Esophagus squamous epithelium (tissue), 5 donors: ENCODE results near the gene PSEN1. TPM values are rescaled to one million over a fixed set of nuclear protein-coding genes. Genes with fewer than 3 reads are reported as not detected.
A peak's percentile ranks its signal among the peaks of the same experiment; 100 is the strongest.

ENCODE experiments used
- DNase-seq: peaks from one replicate; lab custom pipeline; 2025; lab: John Stamatoyannopoulos, UW
- H3K27ac ChIP-seq, 4 donors: fragments of 200-600 bp; sonication (generic); one replicate each; pipeline ENCODE4 v1.5.1; 2016 to 2019; ENCODE audit warnings: mild to moderate bottlenecking in 1 of 4
- H3K27me3 ChIP-seq, 4 donors: fragments of 200-600 bp; sonication (generic); 1 replicate in 3 of 4; 2 replicates in 1 of 4; pipeline versions ENCODE4 v1.5.1 to v1.6.0; 2017 to 2021; ENCODE audit warnings: antibody characterized with exemption in 1 of 4
- H3K36me3 ChIP-seq, 3 donors: fragments of 200-600 bp; sonication (generic); one replicate each; pipeline ENCODE4 v1.5.1; 2016 to 2019
- H3K4me1 ChIP-seq, 3 donors: fragments of 200-600 bp; sonication (generic); one replicate each; pipeline ENCODE4 v1.5.1; 2017 to 2019
- H3K4me3 ChIP-seq, 4 donors: fragments of 200-600 bp; sonication (generic); 1 replicate in 3 of 4; 2 replicates in 1 of 4; pipeline ENCODE4 v1.5.1; 2016 to 2019; ENCODE audit warnings: mild to moderate bottlenecking in 2 of 4, moderate library complexity in 1 of 4
- H3K9me3 ChIP-seq, 3 donors: fragments of 200-600 bp; sonication (generic); one replicate each; pipeline ENCODE4 v1.5.1; 2016 to 2019
- POLR2A ChIP-seq, 4 donors: fragments of 450-650 bp; IDR thresholded peaks; one replicate each; pipeline ENCODE4 v1.6.1; 2017; ENCODE audit warnings: antibody characterized with exemption in 4 of 4, mild to moderate bottlenecking in 4 of 4, moderate library complexity in 3 of 4
- WGBS, 2 donors: methylation state at CpG; one replicate each; pipeline ENCODE4 v1.1.5; 2018; 5-methylcytosine and 5-hydroxymethylcytosine counted together
- intact Hi-C: fragments of 100-400 bp; cut with DNase I; formaldehyde crosslinking; loops from one replicate; pipeline ENCODE4 v1.15.0; 2022
- total RNA-seq, 4 donors: library from RNA; depleted of rRNA; stranded (reverse); fragments of >200 nt; gene quantifications; one replicate each; pipeline ENCODE4 v1.1.0, GENCODE V29; 2016
- TF ChIP-seq, protein P1 (sequence below), 6 experiments: fragments of 450-650 bp in 4 of 6; fragments of 200-600 bp in 2 of 6; sonication (generic) in 2 of 6; IDR thresholded peaks; one replicate each; pipeline ENCODE4 v1.5.1; 2016 to 2019; ENCODE audit warnings: antibody characterized with exemption in 6 of 6, mild to moderate bottlenecking in 4 of 6, moderate library complexity in 4 of 6
- donor health status: DM: yes; HTN: yes; CAD: no.

PSEN1 gene
- total RNA-seq, 4 donors from 2014 or later, result 34.6 to 49.8 (median 41.5) TPM

DNA sequence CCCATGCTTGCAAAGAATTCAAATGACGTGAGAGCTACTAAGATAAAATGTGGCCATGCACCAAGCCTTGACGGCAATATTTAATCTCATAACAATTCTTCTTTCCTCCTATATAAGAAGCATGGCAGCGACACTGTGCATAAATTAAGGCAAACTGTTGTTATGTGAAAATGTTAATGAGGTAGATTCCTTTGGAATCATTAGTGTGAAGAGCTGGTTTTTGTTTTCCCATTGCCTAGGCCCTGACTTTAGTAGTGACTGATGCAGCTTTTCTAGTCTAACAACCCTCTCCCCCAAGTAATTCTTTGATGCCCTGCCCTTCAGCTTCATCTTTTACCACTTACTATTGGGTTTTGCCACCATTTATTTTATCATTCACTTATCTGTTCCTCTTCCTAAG lies 10.6 kb upstream of the PSEN1 start:
- Histone ChIP-seq H3K36me3 (peaks cover 6 to 62% (median 10%) of the 10 kb centered on the region in 3 donors), H3K9me3 (no peaks in the 10 kb centered on the region), H3K27me3 (no peaks in the 10 kb centered on the region), H3K4me1 (no peaks in the 10 kb centered on the region), H3K4me3 (no peak overlapping the region), H3K27ac (no peak overlapping the region)
- 90 to 94% methylated on average over 3 of the region's 3 CpGs for WGBS, 2 donors
- TF ChIP-seq POLR2A (IDR thresholded peaks at IDR 0.05), result no peak
- TF ChIP-seq, protein P1, sequence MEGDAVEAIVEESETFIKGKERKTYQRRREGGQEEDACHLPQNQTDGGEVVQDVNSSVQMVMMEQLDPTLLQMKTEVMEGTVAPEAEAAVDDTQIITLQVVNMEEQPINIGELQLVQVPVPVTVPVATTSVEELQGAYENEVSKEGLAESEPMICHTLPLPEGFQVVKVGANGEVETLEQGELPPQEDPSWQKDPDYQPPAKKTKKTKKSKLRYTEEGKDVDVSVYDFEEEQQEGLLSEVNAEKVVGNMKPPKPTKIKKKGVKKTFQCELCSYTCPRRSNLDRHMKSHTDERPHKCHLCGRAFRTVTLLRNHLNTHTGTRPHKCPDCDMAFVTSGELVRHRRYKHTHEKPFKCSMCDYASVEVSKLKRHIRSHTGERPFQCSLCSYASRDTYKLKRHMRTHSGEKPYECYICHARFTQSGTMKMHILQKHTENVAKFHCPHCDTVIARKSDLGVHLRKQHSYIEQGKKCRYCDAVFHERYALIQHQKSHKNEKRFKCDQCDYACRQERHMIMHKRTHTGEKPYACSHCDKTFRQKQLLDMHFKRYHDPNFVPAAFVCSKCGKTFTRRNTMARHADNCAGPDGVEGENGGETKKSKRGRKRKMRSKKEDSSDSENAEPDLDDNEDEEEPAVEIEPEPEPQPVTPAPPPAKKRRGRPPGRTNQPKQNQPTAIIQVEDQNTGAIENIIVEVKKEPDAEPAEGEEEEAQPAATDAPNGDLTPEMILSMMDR (IDR thresholded peaks at IDR 0.05), result no peak
- DNase-seq, result no peak
- intact Hi-C loops, result no loop called here

DNA sequence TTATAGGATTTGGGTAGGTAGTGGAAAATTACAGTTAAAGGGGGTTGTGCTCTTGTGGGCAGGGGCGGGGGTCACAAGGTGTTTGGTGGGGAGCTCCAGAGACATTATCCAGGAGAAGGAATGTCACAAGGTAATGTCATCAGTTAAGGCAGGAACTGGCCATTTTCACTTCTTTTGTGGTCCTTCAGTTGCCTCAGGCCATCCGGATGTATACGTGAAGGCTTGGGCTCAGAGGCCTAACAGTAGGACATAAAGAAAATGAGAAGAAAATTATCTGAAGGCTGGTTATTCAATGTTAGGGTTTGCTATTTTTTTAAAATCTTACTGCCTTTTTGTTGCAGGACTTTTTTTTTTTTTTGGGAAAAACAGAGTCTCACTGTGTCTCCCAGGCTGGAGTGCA lies 2.5 kb upstream of the PSEN1 start:
- Histone ChIP-seq H3K36me3 (no peaks in the 10 kb centered on the region), H3K27ac (no peak overlapping the region), H3K27me3 (no peaks in the 10 kb centered on the region), H3K4me3 (no peak overlapping the region), H3K9me3 (no peaks in the 10 kb centered on the region), H3K4me1 (peaks cover 9 to 25% (median 12%) of the 10 kb centered on the region in 3 donors)
- no peak for DNase-seq
- intact Hi-C loops, result no loop called here
- no peak for TF ChIP-seq POLR2A (IDR thresholded peaks at IDR 0.05)
- TF ChIP-seq, protein P1 (IDR thresholded peaks at IDR 0.05), result no peak
- 88 to 98% methylated on average over 3 of the region's 3 CpGs for WGBS, 2 donors

DNA sequence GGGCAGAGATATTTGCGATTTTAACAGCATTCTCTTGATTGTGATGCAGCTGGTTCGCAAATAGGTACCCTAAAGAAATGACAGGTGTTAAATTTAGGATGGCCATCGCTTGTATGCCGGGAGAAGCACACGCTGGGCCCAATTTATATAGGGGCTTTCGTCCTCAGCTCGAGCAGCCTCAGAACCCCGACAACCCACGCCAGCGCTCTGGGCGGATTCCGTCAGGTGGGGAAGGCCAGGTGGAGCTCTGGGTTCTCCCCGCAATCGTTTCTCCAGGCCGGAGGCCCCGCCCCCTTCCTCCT lies 271 bp upstream of the PSEN1 start:
- Histone ChIP-seq H3K27me3 (no peaks in the 10 kb centered on the region), H3K27ac (peak overlapping the region; percentile 93 to 100 (median 96)), H3K4me3 (peak overlapping the region; percentile 61 to 97 (median 74)), H3K4me1 (peaks cover 9 to 30% (median 12%) of the 10 kb centered on the region in 3 donors), H3K36me3 (peaks cover 0 to 4% (median 0%) of the 10 kb centered on the region in 3 donors), H3K9me3 (no peaks in the 10 kb centered on the region)
- DNase-seq, result no peak
- WGBS, 2 donors, result 5 to 9% methylated on average over 8 to 10 of the region's 16 CpGs
- TF ChIP-seq, protein P1 (IDR thresholded peaks at IDR 0.05), result no peak
- TF ChIP-seq POLR2A (IDR thresholded peaks at IDR 0.05), result no peak
- intact Hi-C loops, result no loop called here

DNA sequence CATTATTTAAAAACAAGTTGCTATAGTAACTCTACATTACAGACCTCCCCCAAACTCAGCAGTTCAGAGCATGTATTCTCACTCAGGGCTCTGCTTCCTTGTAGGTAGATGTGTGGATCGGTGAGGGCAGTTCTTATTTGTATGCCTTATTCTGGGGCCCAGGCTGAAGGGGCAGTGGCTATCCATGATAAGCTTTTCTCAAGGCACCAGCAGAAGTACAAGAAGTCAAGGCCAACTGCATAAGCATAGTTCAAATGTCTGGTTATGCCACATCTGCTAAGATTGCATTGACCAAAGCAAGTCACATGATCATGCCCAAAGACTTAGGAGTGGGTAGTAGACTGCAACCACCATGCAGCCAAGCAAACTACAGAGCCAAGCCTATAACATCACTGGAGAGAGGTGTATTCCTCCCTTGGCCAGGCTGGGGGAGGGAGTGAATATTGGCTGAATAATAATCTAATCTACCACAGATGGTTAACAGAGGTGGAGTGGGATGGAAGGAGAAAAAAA lies 4.6 kb downstream of the PSEN1 start:
- no peaks in the 10 kb centered on the region for H3K9me3 ChIP-seq
- WGBS, 2 donors, result 86 to 100% methylated on average over 1 of the region's 1 CpG
- peaks cover 0 to 8% (median 0%) of the 10 kb centered on the region in 3 donors for H3K36me3 ChIP-seq
- peaks cover 9 to 61% (median 18%) of the 10 kb centered on the region in 3 donors for H3K4me1 ChIP-seq
- no peak overlapping the region for H3K4me3 ChIP-seq
- H3K27me3 ChIP-seq, result no peaks in the 10 kb centered on the region
- TF ChIP-seq, protein P1 (IDR thresholded peaks at IDR 0.05), result no peak
- no peak for TF ChIP-seq POLR2A (IDR thresholded peaks at IDR 0.05)
- intact Hi-C loops, result no loop called here
- H3K27ac ChIP-seq, result no peak overlapping the region
- DNase-seq, result no peak

DNA sequence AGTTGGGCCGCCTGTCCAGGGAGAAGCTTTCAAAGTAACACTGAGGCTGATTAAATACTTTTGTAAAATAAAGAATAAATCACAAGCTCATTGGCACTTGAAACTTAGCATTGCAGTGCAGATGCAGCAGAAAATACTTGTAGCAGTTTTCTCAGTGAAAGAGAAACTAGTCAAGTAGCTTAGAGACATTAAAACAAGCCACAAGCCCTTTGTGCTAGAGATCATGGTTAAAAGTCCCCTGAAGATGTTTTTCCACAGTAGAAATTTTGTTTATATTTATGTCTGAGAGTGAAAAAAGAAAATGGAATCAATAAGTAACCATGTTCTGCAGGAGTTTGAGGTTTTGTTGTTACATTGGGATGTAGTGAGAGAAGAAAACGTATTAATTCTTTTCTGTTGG lies 5.9 kb downstream of the PSEN1 start:
- intact Hi-C loops, result no loop called here
- Histone ChIP-seq H3K27ac (no peak overlapping the region), H3K36me3 (peaks cover 0 to 8% (median 0%) of the 10 kb centered on the region in 3 donors), H3K4me1 (peaks cover 6 to 54% (median 18%) of the 10 kb centered on the region in 3 donors), H3K9me3 (no peaks in the 10 kb centered on the region), H3K27me3 (no peaks in the 10 kb centered on the region), H3K4me3 (no peak overlapping the region)
- TF ChIP-seq, protein P1 (IDR thresholded peaks at IDR 0.05), result no peak
- TF ChIP-seq POLR2A (IDR thresholded peaks at IDR 0.05), result no peak
- DNase-seq, result no peak
- WGBS, 2 donors, result 72 to 75% methylated on average over 2 of the region's 2 CpGs
